H1 (cell line): ENCODE data around the gene PTPRG. TPM values are rescaled to one million over a fixed set of nuclear protein-coding genes. Genes with fewer than 3 reads are reported as not detected.

Source experiments
- CTCF ChIA-PET: fragments of 300-600 bp; sonication (Branson Sonifier 250); formaldehyde crosslinking; loops from one replicate; lab custom pipeline; 2021; ENCODE audit not compliant: partially characterized antibody; lab: Charles Lee
- POLR2A ChIA-PET: fragments of 300-600 bp; sonication (Branson Sonifier 250); formaldehyde crosslinking; loops from one replicate; lab custom pipeline; 2021; ENCODE audit warnings: inconsistent platforms; ENCODE audit not compliant: partially characterized antibody; lab: Charles Lee
- DNase-seq, 2 experiments: peaks; one replicate each; pipeline versions ENCODE4 v3.0.0 to v3.0.0-alpha.2; 2010 to 2022; ENCODE audit warnings: low spot score in 2 of 2, low read depth in 1 of 2, mixed read lengths in 1 of 2
- FAIRE-seq: peaks from 2 replicates; lab custom pipeline; 2011; peaks lifted over from hg19 to GRCh38; lab: Jason Lieb, UNC
- H2AFZ ChIP-seq: 2 replicates; pipeline ENCODE4 v1.8.1; 2012; ENCODE audit warnings: low read length, inconsistent platforms
- H2AK5ac ChIP-seq: 2 replicates; pipeline ENCODE4 v1.6.1; 2013; ENCODE audit warnings: low read depth, low read length
- H2BK120ac ChIP-seq: replicated peaks from 2 replicates; pipeline ENCODE3; 2013; ENCODE audit warnings: low read depth, low read length, inconsistent platforms
- H2BK12ac ChIP-seq: 2 replicates; pipeline ENCODE4 v1.6.1; 2013; ENCODE audit warnings: low read depth, low read length
- H2BK15ac ChIP-seq: 2 replicates; pipeline ENCODE4 v1.6.1; 2013; ENCODE audit warnings: low read length
- H2BK20ac ChIP-seq: 2 replicates; pipeline ENCODE4 v1.6.1; 2013; ENCODE audit warnings: low read length
- H2BK5ac ChIP-seq: 2 replicates; pipeline ENCODE4 v1.6.1; 2013; ENCODE audit warnings: low read depth, low read length
- H3K14ac ChIP-seq: 2 replicates; pipeline ENCODE4 v1.6.1; 2013; ENCODE audit warnings: inconsistent platforms; ENCODE audit not compliant: insufficient read length
- H3K18ac ChIP-seq: 2 replicates; pipeline ENCODE4 v1.6.1; 2013; ENCODE audit warnings: low read length; ENCODE audit errors: extremely low read depth
- H3K23ac ChIP-seq: 2 replicates; pipeline ENCODE4 v1.6.1; 2013; ENCODE audit warnings: inconsistent platforms; ENCODE audit not compliant: insufficient read length
- H3K23me2 ChIP-seq: 2 replicates; pipeline ENCODE4 v1.6.1; 2013; ENCODE audit warnings: low read depth, low read length
- H3K27ac ChIP-seq: 2 replicates; pipeline ENCODE4 v1.6.1; 2011; ENCODE audit warnings: low read depth, low read length, inconsistent platforms
- H3K27me3 ChIP-seq, 4 experiments: replicated peaks in 1 of 4; 1 replicate in 1 of 4; 2 replicates in 3 of 4; pipeline versions ENCODE4 v1.6.1 to v1.8.1; 2011 to 2013; ENCODE audit warnings: low read length in 3 of 4, mild to moderate bottlenecking in 3 of 4, inconsistent platforms in 2 of 4, mixed read lengths in 2 of 4, moderate library complexity in 1 of 4; ENCODE audit not compliant: control insufficient read depth in 3 of 4, insufficient read depth in 3 of 4; ENCODE audit errors: extremely low read depth in 1 of 4
- H3K36me3 ChIP-seq, 4 experiments: 2 replicates each; pipeline versions ENCODE4 v1.6.1 to v1.8.1; 2011 to 2013; ENCODE audit warnings: mild to moderate bottlenecking in 4 of 4, low read length in 3 of 4, moderate library complexity in 2 of 4, control low read depth in 1 of 4, inconsistent platforms in 1 of 4; ENCODE audit not compliant: insufficient read depth in 4 of 4, control insufficient read depth in 2 of 4
- H3K4ac ChIP-seq: replicated peaks from 2 replicates; pipeline ENCODE3; 2013; ENCODE audit warnings: low read length, low read depth, mixed read lengths, inconsistent platforms; ENCODE audit not compliant: insufficient read length
- H3K4me1 ChIP-seq, 4 experiments: replicated peaks in 1 of 4; 1 replicate in 1 of 4; 2 replicates in 3 of 4; pipeline versions ENCODE4 v1.6.1 to v1.8.1; 2011 to 2013; ENCODE audit warnings: low read length in 3 of 4, inconsistent platforms in 2 of 4, mixed read lengths in 1 of 4; ENCODE audit not compliant: insufficient read depth in 4 of 4, control insufficient read depth in 3 of 4
- H3K4me2 ChIP-seq, 2 experiments: 2 replicates each; pipeline versions ENCODE4 v1.6.1 to v1.8.1; 2011 to 2013; ENCODE audit warnings: low read depth in 2 of 2, low read length in 2 of 2, control low read depth in 1 of 2, inconsistent platforms in 1 of 2, mild to moderate bottlenecking in 1 of 2; ENCODE audit not compliant: insufficient read depth in 1 of 2
- H3K4me3 ChIP-seq, 4 experiments: fragments of 200-600, 300-600 bp in 1 of 4; sonication (generic), shearing (Covaris generic), sonication (Bioruptor Twin) in 1 of 4; 2 replicates each; pipeline versions ENCODE4 v1.5.1 to v1.8.1; 2011 to 2016; ENCODE audit warnings: low read length in 4 of 4, low read depth in 3 of 4, control low read depth in 2 of 4, inconsistent platforms in 2 of 4, mild to moderate bottlenecking in 2 of 4, mixed read lengths in 1 of 4, moderate library complexity in 1 of 4; ENCODE audit not compliant: insufficient read depth in 2 of 4; ENCODE audit errors: extremely low read depth in 1 of 4
- H3K56ac ChIP-seq: replicated peaks from 2 replicates; pipeline ENCODE3; 2013; ENCODE audit warnings: low read depth, mild to moderate bottlenecking, mixed read lengths, low read length, inconsistent platforms; ENCODE audit not compliant: insufficient read length
- H3K79me1 ChIP-seq: 2 replicates; pipeline ENCODE4 v1.6.1; 2013; ENCODE audit warnings: low read depth, low read length, control low read depth
- H3K79me2 ChIP-seq, 2 experiments: 2 replicates each; pipeline versions ENCODE4 v1.6.1 to v1.8.1; 2012 to 2013; ENCODE audit warnings: low read length in 2 of 2, mild to moderate bottlenecking in 2 of 2, inconsistent platforms in 1 of 2; ENCODE audit not compliant: insufficient read depth in 2 of 2, control insufficient read depth in 1 of 2
- H3K9ac ChIP-seq, 4 experiments: replicated peaks in 1 of 4; 1 replicate in 1 of 4; 2 replicates in 3 of 4; pipeline versions ENCODE4 v1.6.1 to v1.8.1; 2011 to 2013; ENCODE audit warnings: low read depth in 3 of 4, low read length in 3 of 4, control low read depth in 2 of 4, mild to moderate bottlenecking in 2 of 4, moderate library complexity in 2 of 4, inconsistent platforms in 1 of 4; ENCODE audit errors: extremely low read depth in 1 of 4
- H3K9me3 ChIP-seq, 2 experiments: 2 replicates each; pipeline versions ENCODE4 v1.6.1 to v1.8.1; 2012 to 2013; ENCODE audit warnings: mild to moderate bottlenecking in 2 of 2, moderate library complexity in 2 of 2, control low read depth in 1 of 2, inconsistent platforms in 1 of 2, low read depth in 1 of 2, low read length in 1 of 2, mixed read lengths in 1 of 2; ENCODE audit not compliant: insufficient read depth in 2 of 2
- H4K20me1 ChIP-seq, 2 experiments: replicated peaks in 1 of 2; 2 replicates each; pipeline versions ENCODE3 to v1.8.1; 2011 to 2013; ENCODE audit warnings: inconsistent platforms in 2 of 2, low read length in 2 of 2, mild to moderate bottlenecking in 1 of 2; ENCODE audit not compliant: insufficient read depth in 2 of 2, control insufficient read depth in 1 of 2
- H4K5ac ChIP-seq: 2 replicates; pipeline ENCODE4 v1.6.1; 2013; ENCODE audit warnings: low read length, low read depth, mixed read lengths, inconsistent platforms; ENCODE audit not compliant: insufficient read length
- H4K8ac ChIP-seq: 2 replicates; pipeline ENCODE4 v1.8.0; 2013; ENCODE audit warnings: mild to moderate bottlenecking, moderate library complexity, low read length, inconsistent platforms; ENCODE audit not compliant: insufficient read depth; ENCODE audit errors: extremely low read depth
- H4K91ac ChIP-seq: replicated peaks from 2 replicates; pipeline ENCODE3; 2013; ENCODE audit warnings: low read length, mixed read lengths, inconsistent platforms; ENCODE audit not compliant: insufficient read length
- ASH2L ChIP-seq: fragments of 200-600, 300-600 bp; sonication (generic); IDR thresholded peaks from one replicate; pipeline ENCODE4 v1.7.1; 2017; ENCODE audit warnings: low read length
- CHD2 ChIP-seq: IDR thresholded peaks from 2 replicates; pipeline ENCODE4 v1.6.1; 2012; ENCODE audit warnings: low read length, improper control_type of control experiment
- NRF1 ChIP-seq: IDR thresholded peaks from 2 replicates; pipeline ENCODE4 v1.6.1; 2011; ENCODE audit warnings: mild to moderate bottlenecking, low read depth, low read length, improper control_type of control experiment
- RBBP5 ChIP-seq: IDR thresholded peaks from 2 replicates; pipeline ENCODE4 v1.7.1; 2012; ENCODE audit warnings: low read depth, mild to moderate bottlenecking, inconsistent platforms, low read length, moderate library complexity, borderline replicate concordance
- RNF2 ChIP-seq: fragments of 200-900, 300-1000 bp; sonication (generic); IDR thresholded peaks from 2 replicates; pipeline ENCODE4 v1.7.1; 2016; ENCODE audit warnings: borderline replicate concordance, low read depth, mild to moderate bottlenecking, antibody characterized with exemption, low read length; ENCODE audit not compliant: poor library complexity, severe bottlenecking; ENCODE audit errors: missing control alignments
- SAP30 ChIP-seq: fragments of 300-600 bp; sonication (generic); IDR thresholded peaks from 2 replicates; pipeline ENCODE4 v1.7.1; 2012; ENCODE audit warnings: low read length, moderate library complexity, mild to moderate bottlenecking, inconsistent platforms; ENCODE audit not compliant: insufficient read depth, insufficient replicate concordance
- SIRT6 ChIP-seq: IDR thresholded peaks from one replicate; pipeline ENCODE4 v1.7.1; 2012; ENCODE audit warnings: low read length, inconsistent platforms
- SP4 ChIP-seq: IDR thresholded peaks from 2 replicates; pipeline ENCODE4 v1.6.1; 2012; ENCODE audit warnings: low read length, inconsistent platforms
- TAF7 ChIP-seq: optimal IDR thresholded peaks from 2 replicates; pipeline ENCODE3; 2011; ENCODE audit warnings: low read depth, mild to moderate bottlenecking, inconsistent platforms, low read length, moderate library complexity, borderline replicate concordance
- WGBS, 2 experiments: shearing (Covaris generic) in 1 of 2; methylation state at CpG; one replicate each; pipeline versions ENCODE4 v1.1.6 to v1.1.7; 2013 to 2015; ENCODE audit warnings: low lambda C conversion rate in 2 of 2, mixed read lengths in 2 of 2, inconsistent platforms in 1 of 2, low coverage in 1 of 2, missing lambda C conversion rate in 1 of 2; ENCODE audit not compliant: insufficient replicate concordance in 2 of 2, insufficient coverage in 1 of 2, insufficient read length in 1 of 2; ENCODE audit errors: extremely low coverage in 1 of 2, missing lambda C conversion rate in 1 of 2; 5-methylcytosine and 5-hydroxymethylcytosine counted together
- polyA plus RNA-seq, 7 experiments: library from polyadenylated mRNA; depleted of rRNA in 3 of 7; stranded (reverse) in 5 of 7; unstranded in 2 of 7; fragments of >200 nt in 5 of 7; fragments of 200-250 nt in 2 of 7; gene quantifications; 1 replicate in 5 of 7; 2 replicates in 1 of 7; 4 replicates in 1 of 7; pipeline versions ENCODE4 v1.2.1 to v1.2.3, GENCODE V29; 2011 to 2013; ENCODE audit warnings: missing spikeins in 2 of 7, mixed read lengths in 2 of 7
- total RNA-seq: library from RNA; stranded (reverse); fragmentation: NEBNext Ultra II Directional; extraction: Animal tissue kit (Norgen Biotek cat#: 25700); gene quantifications from 2 replicates; pipeline ENCODE4 v1.2.1, GENCODE V29; 2021

The PTPRG gene
- total and polyA plus RNA-seq, 2 of the 8 experiments (the other 6 are each of a cell fraction or from before 2014, with no cell fraction given): 23.3 to 96.2 TPM

GRCh38 chr3:62248734-62249483, 687.5 kb downstream of the PTPRG start:
- no peak overlapping the region for H4K91ac ChIP-seq
- FAIRE-seq (no peak), DNase-seq (no peak)
- H3K9ac ChIP-seq: no peak overlapping the region
- no peaks in the 10 kb centered on the region for H3K9me3 ChIP-seq
- H3K4me3 ChIP-seq: no peak overlapping the region
- no peak overlapping the region for H3K56ac ChIP-seq
- no peak overlapping the region for H2AFZ ChIP-seq
- no peak overlapping the region for H4K5ac ChIP-seq
- ChIA-PET CTCF (interaction anchor here (0.7 to 2.7 kb wide), 5 partner anchors 16 to 48 kb away, joined by 3 to 9 read pairs (median 5); no protein-coding TSS in a partner anchor), POLR2A (interaction anchor here (1.3 kb wide), 1 partner anchor 47 kb away, joined by 3 read pairs; no protein-coding TSS in a partner anchor)
- H3K4ac ChIP-seq: no peak overlapping the region
- peaks cover 0 to 3% (median 0%) of the 10 kb centered on the region in 4 experiments; a peak in 2 of 8 replicates for H3K36me3 ChIP-seq
- no peak overlapping the region for H3K14ac ChIP-seq
- H3K23me2 ChIP-seq: no peaks in the 10 kb centered on the region
- no peak overlapping the region for H2AK5ac ChIP-seq
- H3K79me1 ChIP-seq: no peaks in the 10 kb centered on the region
- H3K18ac ChIP-seq: no peak overlapping the region
- WGBS, 2 experiments: 86% methylated on average over 1 of the region's 1 CpG; no CpG with 5 or more reads in 1 of the 2 experiments
- H2BK20ac ChIP-seq: no peak overlapping the region
- no peaks in the 10 kb centered on the region for H3K79me2 ChIP-seq
- H2BK5ac ChIP-seq: no peak overlapping the region
- H3K4me1 ChIP-seq: peaks cover 0 to 14% (median 0%) of the 10 kb centered on the region in 4 experiments; a peak in 2 of 7 replicates
- no peak overlapping the region for H2BK120ac ChIP-seq
- H3K27ac ChIP-seq: no peak overlapping the region
- H3K4me2 ChIP-seq: no peak overlapping the region
- no peak overlapping the region for H2BK12ac ChIP-seq
- peaks cover 0 to 1% of the 10 kb centered on the region in 2 experiments for H4K20me1 ChIP-seq
- no peaks in the 10 kb centered on the region for H3K27me3 ChIP-seq
- H4K8ac ChIP-seq: no peak overlapping the region
- no peak overlapping the region for H3K23ac ChIP-seq
- H2BK15ac ChIP-seq: no peak overlapping the region
- TF ChIP-seq TAF7 (no peak), ASH2L (no peak), RBBP5 (no peak), SP4 (no peak), SIRT6 (no peak), CHD2 (no peak), SAP30 (no peak), RNF2 (no peak), NRF1 (no peak)
